Measurements from ENCODE around the gene GUCY2D.
"Not testable (repeated sequence)": the region's sequence is repeated elsewhere in the genome, so short reads cannot be mapped to it uniquely, and the experiment has no call there.

The GUCY2D gene

DNA sequence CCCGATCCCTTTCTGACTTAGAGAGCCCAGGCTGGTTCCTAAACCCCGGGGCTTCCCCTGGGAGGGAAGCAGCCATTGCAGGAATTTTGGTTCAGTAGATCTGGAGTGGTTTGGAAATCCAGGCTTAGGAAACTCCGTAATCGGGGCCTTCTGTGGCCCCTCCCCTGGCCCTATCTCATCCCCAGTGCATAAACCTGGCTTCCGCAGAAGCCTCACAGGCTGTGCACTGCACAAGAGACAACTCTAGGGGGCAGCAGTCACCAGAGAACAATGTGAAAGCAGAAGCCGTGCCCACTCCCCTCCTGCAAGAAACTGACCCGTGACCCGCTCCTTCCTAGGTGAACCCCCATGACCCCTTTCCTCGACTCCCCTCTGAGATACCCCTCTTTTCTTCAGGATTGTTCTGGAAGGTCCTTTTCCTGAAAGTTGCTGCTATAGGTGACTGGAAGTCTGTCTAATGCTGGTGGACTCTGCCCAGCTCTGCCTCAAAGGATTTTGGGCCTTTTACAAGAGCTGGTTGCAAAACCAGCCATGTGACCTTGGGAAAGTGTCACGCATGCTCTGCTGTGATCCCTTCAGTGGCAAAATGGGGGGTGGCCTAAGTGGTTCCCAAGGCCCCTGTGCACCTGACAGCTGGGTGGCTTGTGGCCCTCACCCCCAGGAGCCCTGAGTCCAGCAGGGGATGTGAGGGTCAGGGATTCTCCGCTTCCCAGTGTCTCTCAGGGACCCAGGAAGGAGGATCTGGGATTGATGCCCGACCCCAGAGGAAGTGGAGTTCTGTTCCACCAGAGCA lies 14.4 kb downstream of the GUCY2D start:
- DNase-seq (ENCODE audit: low read depth): no peak

DNA sequence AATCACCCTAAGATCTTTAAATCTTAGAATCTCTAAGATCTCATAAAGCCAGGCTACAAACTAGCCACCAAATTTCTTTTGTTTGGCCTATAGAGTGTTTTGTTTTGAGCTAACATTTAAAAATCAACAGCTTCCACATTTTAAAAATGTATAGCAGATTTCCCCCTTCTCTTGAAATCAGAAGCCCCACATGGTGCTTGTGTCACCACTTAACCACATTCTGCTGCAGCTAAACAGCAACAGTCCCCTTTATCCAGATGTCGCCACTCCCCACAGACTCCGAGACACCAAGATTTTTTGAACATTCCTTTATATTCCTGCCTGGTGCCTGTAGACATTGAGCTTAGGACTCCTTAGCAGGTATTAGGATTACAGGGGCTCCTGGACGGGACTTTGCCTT lies 16.0 kb downstream of the GUCY2D start:
- DNase-seq (ENCODE audit: low read depth): no peak

DNA sequence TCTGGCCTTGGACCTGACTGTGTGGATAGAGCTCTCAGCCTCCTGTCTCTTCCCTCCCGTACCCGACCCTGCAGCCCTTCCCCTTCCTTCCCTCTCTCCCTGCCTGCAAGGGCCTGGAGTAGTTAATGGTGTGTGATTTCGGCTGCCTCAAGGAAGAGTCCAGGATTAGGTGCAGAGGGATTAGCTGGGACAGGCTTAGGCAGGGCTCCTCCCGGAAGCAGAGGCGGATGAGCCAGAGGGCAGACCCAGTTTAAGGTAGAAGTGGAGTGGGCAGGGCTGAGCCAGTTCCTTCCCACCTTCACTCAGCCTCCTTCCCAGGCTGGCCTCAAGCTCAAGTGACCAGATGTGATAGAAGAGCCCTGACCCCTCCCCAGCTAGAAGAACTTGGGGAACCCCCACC lies 16.8 kb downstream of the GUCY2D start:
- DNase-seq (ENCODE audit: low read depth): no peak

DNA sequence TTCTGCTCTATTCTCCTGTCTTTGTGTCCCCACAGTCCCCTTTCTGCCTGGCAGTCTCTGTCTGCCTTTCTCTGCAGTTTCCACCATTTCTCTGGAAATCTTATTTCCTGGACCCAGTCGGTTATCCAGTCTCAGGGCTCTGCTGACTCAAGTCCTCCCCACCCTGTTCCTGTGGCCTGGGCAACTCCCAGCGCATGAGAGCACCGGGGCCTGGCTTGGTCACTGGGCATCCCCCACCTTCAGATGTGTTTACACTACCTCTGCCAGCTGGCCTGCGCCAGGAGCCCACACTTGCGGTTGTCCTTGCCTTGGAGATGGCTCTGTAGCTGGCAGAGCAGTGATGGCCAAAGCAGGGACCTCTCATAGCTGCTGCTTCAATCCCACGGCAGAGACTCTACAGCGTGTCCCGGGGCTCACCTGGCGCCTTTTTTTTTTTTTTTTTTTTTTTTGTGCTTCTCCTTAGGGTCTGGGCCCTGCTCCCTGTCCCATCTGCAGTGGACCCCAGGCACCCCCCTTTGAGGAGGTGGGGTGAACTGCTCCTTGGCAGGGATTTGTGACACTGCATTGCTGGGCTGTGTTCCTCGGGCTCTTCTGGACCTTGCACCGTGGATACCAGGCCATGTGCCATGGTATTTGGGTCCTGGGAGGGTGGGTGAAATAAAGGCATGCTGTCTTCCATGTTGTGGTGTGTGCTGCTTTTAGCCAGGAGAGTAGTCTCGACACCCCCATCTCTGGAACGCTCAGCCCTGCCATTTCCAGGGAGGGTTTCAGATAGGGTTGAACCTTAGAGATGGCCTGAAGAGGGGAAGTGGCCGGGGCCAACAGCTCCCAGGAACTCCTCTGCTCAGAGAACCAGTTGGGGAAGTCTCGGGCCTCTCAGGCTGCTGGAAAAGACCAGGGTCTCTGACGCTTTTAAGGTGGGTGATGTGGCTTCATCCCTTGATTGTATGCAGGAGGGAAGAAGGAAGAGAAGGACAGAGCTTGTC lies 17.5 kb downstream of the GUCY2D start:
- no peak for DNase-seq (ENCODE audit: low read depth)

GRCh38 chr17:8020776-8021564 lies 18.6 kb downstream of the GUCY2D start:
- no peak for DNase-seq (ENCODE audit: low read depth)

- no peak for DNase-seq (ENCODE audit: low read depth)
Observed at GRCh38 chr17:8021565-8022359, 19.3 kb downstream of the GUCY2D start.

DNA sequence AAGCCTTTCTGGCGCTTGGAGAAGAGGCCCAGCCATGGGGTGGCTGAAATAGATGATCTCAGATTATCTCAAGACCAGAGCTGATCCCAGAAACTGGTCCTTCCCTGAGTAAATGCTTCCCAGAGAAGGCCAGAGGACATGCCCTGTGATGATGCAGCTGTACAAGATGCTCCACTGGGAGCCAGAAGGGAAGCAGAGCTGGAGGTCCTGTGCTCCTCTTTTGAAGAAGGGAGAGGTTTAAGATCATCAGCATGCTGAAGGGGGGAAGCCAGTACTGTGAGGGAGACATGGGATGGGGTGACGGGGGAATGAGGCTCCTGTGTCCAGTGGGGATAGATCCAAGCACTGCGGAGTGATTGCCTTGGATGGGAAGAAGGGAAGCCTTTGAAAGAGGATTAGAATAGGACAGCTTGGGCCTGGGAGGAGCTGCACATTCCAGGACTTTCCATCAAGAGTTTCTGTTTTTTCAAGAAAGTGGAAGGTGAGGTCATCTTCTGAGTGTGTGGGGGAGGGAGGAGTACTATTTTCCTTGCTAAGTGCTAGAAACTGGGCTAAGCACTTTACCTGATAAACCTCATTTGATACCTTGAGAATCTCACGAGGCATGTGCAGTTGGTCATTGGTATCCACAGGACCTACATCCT lies 20.1 kb downstream of the GUCY2D start:
- no peak for DNase-seq (ENCODE audit: low read depth)

DNA sequence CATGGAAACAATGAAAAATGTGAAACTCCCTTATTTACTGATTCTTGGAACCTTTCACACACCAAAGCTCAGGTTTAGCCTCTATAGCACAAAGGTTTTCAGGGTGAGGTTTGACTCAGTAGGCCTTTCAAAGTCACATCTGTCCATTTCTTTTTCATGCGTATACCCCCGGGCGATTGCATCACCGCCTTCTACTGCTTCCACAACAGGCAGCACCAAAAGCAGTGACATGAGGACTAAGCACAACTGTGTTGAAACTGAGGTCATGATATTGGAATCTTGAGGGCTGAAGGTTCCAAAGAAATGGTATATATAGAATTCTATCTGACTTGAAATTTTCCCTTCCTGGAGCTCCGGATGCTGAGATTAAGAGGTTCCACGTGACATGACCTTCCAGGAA lies 21.7 kb downstream of the GUCY2D start:
- not testable (repeated sequence) for DNase-seq (ENCODE audit: low read depth)

GRCh38 chr17:8025176-8025911 lies 22.9 kb downstream of the GUCY2D start:
- no peak for DNase-seq (ENCODE audit: low read depth)

GRCh38 chr17:8029121-8029520 lies 26.7 kb downstream of the GUCY2D start:
- no peak for DNase-seq (ENCODE audit: low read depth)

- no peak for DNase-seq (ENCODE audit: low read depth)
Observed at GRCh38 chr17:8031261-8031661, 28.8 kb downstream of the GUCY2D start.

DNA sequence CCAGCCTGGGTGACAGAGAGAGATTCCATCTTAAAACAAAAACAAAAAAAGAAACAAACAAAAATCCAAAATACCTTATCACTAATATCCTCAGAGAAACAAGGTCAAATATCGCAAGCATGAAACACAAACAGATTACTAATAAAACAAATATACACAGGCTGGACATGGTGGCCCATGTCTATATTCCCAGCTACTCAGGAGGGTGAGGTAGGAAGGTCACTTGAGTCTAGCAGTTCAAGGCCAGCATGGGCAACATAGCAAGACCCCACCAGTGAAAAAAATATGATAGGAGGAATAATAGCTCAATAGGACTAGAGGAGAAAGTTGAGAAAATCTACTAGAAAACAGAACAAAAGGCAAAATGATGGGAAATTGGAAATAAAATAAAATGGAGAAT lies 29.5 kb downstream of the GUCY2D start:
- no peak for DNase-seq (ENCODE audit: low read depth)

- no peak for DNase-seq (ENCODE audit: low read depth)
Observed at GRCh38 chr17:8032442-8032841, 30.0 kb downstream of the GUCY2D start.

- DNase-seq (ENCODE audit: low read depth): no peak
Observed at GRCh38 chr17:8038954-8039610, 36.7 kb downstream of the GUCY2D start, which contains the start of gene ALOX15B. TSS of gene ALOX15B (plus strand) at chr17:8039059. CDS start at chr17:8039156, 97 bp downstream.

DNA sequence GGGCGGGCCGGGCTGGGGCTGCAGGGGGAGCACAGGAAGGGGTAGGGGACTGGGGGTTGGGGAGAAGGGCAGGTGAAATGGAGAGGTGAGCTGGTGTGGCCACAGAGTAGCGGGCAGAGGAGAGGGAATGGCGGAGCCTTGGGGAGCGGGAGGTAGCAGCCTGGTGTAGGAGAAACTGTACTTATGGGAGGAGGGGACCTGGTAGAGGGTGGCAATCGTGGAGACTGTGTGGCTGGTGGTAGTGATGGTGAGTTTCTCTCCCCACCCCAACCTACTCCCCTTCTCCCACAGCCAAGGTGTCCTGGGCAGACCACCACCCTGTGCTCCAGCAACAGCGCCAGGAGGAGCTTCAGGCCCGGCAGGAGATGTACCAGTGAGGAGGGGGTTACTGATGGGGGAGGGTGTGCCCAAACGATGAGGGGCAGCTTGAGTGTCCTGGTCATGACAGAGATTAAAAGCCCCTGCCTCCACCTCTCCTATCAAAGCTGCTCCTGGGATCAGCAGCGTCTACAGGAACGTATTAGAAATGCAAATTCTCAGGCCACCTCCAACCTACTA lies 37.3 kb downstream of the GUCY2D start:
- DNase-seq (ENCODE audit: low read depth): no peak

- DNase-seq (ENCODE audit: low read depth): no peak
Observed at GRCh38 chr17:8041249-8041928, 39.0 kb downstream of the GUCY2D start.

DNA sequence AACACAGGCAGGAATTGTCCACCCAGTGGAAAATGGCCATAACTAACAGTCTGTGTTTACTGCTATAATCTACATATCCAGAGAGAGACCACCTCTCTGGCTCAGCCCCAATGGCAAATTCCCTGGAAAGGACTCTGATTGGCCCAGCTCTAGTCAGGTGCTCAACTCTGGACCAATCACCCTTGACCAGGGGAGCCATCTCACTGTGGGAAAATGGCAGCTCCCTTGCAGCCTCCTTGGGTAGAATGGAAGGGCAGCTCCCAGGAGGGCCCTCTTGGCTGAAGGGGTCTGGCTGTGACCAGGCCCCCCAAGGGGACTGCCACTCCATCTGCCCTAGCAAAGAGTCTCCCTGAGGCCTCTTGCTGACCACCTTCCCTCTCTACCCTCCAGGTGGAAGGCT lies 39.6 kb downstream of the GUCY2D start:
- no peak for DNase-seq (ENCODE audit: low read depth)
